ENCODE results near the gene DPP6. TPM values are rescaled to one million over a fixed set of nuclear protein-coding genes. Genes with fewer than 3 reads are reported as not detected.

DPP6 gene
- total RNA-seq, 4 donors from 2014 or later: 13.4 to 33.2 (median 26.8) TPM

GRCh38 chr7:154690411-154690810 is 638.2 kb downstream of the DPP6 start:
- H3K4me3 ChIP-seq: no peak overlapping the region
- H3K9me3 ChIP-seq: no peaks in the 10 kb centered on the region
- TF ChIP-seq EP300 (IDR thresholded peaks at IDR 0.05) (no peak), POLR2A (IDR thresholded peaks at IDR 0.05; ENCODE audit: low read depth) (no peak), POLR2AphosphoS5 (IDR thresholded peaks at IDR 0.05) (no peak)
- TF ChIP-seq, protein P1, sequence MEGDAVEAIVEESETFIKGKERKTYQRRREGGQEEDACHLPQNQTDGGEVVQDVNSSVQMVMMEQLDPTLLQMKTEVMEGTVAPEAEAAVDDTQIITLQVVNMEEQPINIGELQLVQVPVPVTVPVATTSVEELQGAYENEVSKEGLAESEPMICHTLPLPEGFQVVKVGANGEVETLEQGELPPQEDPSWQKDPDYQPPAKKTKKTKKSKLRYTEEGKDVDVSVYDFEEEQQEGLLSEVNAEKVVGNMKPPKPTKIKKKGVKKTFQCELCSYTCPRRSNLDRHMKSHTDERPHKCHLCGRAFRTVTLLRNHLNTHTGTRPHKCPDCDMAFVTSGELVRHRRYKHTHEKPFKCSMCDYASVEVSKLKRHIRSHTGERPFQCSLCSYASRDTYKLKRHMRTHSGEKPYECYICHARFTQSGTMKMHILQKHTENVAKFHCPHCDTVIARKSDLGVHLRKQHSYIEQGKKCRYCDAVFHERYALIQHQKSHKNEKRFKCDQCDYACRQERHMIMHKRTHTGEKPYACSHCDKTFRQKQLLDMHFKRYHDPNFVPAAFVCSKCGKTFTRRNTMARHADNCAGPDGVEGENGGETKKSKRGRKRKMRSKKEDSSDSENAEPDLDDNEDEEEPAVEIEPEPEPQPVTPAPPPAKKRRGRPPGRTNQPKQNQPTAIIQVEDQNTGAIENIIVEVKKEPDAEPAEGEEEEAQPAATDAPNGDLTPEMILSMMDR (IDR thresholded peaks at IDR 0.05): no peak
- no peak for DNase-seq (ENCODE audit: extremely low spot score)
- no peaks in the 10 kb centered on the region for H3K36me3 ChIP-seq
- intact Hi-C loops (cut with DNase I): no loop called here
- WGBS: 90% methylated on average over 2 of the region's 3 CpGs
- H3K4me1 ChIP-seq: no peaks in the 10 kb centered on the region
- H3K27me3 ChIP-seq: no peaks in the 10 kb centered on the region
- H3K27ac ChIP-seq (replicated peaks in 1 of 4): no peak overlapping the region

DNA sequence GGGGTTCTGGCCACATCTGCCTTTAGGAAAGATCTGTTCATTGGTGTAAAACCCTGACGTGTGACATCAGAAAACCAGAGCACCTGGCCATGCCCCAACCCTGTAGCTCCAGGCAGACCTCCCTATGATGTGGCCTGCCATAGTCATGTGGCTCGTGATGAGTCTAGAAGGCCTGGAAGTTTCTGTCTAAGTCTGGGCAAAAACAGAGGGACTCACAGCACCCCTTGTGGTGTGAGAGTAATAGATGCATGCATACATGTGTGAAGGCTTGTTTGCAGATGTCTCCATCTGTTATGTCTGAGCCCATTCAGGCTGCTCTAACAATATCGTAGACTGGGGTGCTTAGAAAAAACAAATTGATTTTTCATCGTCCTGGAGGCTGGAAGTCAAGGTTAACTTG is 641.5 kb downstream of the DPP6 start:
- H3K4me3 ChIP-seq: no peak overlapping the region
- 72% methylated on average over 4 of the region's 4 CpGs for WGBS
- intact Hi-C loops (cut with DNase I): no loop called here

GRCh38 chr7:154695836-154696235 is 643.6 kb downstream of the DPP6 start:
- no peak for DNase-seq (ENCODE audit: extremely low spot score)
- Histone ChIP-seq H3K27me3 (no peaks in the 10 kb centered on the region), H3K9me3 (no peaks in the 10 kb centered on the region), H3K4me1 (no peaks in the 10 kb centered on the region), H3K27ac (replicated peaks in 1 of 4) (no peak overlapping the region), H3K4me3 (no peak overlapping the region), H3K36me3 (no peaks in the 10 kb centered on the region)
- intact Hi-C loops (cut with DNase I): no loop called here
- WGBS: 96% methylated on average over 5 of the region's 14 CpGs
- no peak for TF ChIP-seq POLR2A (IDR thresholded peaks at IDR 0.05; ENCODE audit: low read depth)

More for the DNA sequence above, 641.5 kb downstream of the DPP6 start:
- DNase-seq (ENCODE audit: extremely low spot score): no peak
- no peak for TF ChIP-seq POLR2A (IDR thresholded peaks at IDR 0.05; ENCODE audit: low read depth)
- TF ChIP-seq POLR2AphosphoS5 (IDR thresholded peaks at IDR 0.05): no peak
- TF ChIP-seq EP300 (IDR thresholded peaks at IDR 0.05): no peak
- TF ChIP-seq, protein P1 (IDR thresholded peaks at IDR 0.05): no peak
- Histone ChIP-seq H3K27ac (replicated peaks in 1 of 4) (no peak overlapping the region), H3K27me3 (no peaks in the 10 kb centered on the region), H3K36me3 (no peaks in the 10 kb centered on the region), H3K4me1 (no peaks in the 10 kb centered on the region), H3K9me3 (no peaks in the 10 kb centered on the region)

GRCh38 chr7:154696556-154696955 is 644.4 kb downstream of the DPP6 start:
- intact Hi-C loops (cut with DNase I): no loop called here
- TF ChIP-seq POLR2A (IDR thresholded peaks at IDR 0.05; ENCODE audit: low read depth) (no peak), POLR2AphosphoS5 (IDR thresholded peaks at IDR 0.05) (no peak), EP300 (IDR thresholded peaks at IDR 0.05) (no peak)
- TF ChIP-seq, protein P1 (IDR thresholded peaks at IDR 0.05): no peak
- no peaks in the 10 kb centered on the region for H3K4me1 ChIP-seq
- no peaks in the 10 kb centered on the region for H3K27me3 ChIP-seq
- no peaks in the 10 kb centered on the region for H3K9me3 ChIP-seq
- no peak for DNase-seq (ENCODE audit: extremely low spot score)
- no peaks in the 10 kb centered on the region for H3K36me3 ChIP-seq
- no peak overlapping the region for H3K4me3 ChIP-seq
- no peak overlapping the region for H3K27ac ChIP-seq (replicated peaks in 1 of 4)
- WGBS: 91% methylated on average over 8 of the region's 8 CpGs

DNA sequence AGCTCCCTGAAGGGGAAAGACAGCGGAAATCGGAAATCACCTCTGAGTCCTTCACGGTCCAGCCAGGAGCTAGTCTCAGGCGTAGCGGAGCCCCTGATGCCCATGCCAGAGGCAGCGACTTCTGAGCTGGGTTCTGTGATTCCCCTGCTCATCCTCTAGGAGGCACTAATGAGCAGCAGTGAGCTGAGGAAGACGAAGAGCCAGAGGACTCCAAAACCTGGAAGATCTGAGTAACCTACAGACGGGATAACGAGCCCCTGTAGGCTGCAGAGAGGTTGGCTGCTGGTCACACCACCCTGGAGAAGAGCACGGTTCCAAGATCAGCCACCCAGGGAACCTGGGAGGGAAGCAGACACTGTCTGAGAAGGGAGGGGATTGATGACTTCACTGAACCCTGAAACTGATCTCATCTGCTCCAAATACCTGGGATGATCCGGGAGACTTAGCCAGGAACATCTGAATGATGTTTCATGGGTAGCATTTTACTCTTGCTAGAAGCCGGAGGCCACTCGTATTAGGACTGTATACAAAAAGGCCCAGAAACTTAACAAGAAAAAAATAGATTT is 646.6 kb downstream of the DPP6 start:
- no peak overlapping the region for H3K4me3 ChIP-seq
- WGBS: 60% methylated on average over 13 of the region's 13 CpGs
- peaks cover 0 to 4% (median 2%) of the 10 kb centered on the region in 4 donors for H3K9me3 ChIP-seq
- no peaks in the 10 kb centered on the region for H3K36me3 ChIP-seq
- intact Hi-C loops (cut with DNase I): no loop called here
- no peaks in the 10 kb centered on the region for H3K4me1 ChIP-seq
- no peaks in the 10 kb centered on the region for H3K27me3 ChIP-seq
- DNase-seq (ENCODE audit: extremely low spot score): no peak
- no peak for TF ChIP-seq POLR2AphosphoS5 (IDR thresholded peaks at IDR 0.05)
- no peak for TF ChIP-seq EP300 (IDR thresholded peaks at IDR 0.05)
- TF ChIP-seq POLR2A (IDR thresholded peaks at IDR 0.05; ENCODE audit: low read depth): no peak
- TF ChIP-seq, protein P1 (IDR thresholded peaks at IDR 0.05): no peak
- H3K27ac ChIP-seq (replicated peaks in 1 of 4): no peak overlapping the region
